Mesothelial cell of epicardium (in vitro differentiated cells): ENCODE results near the gene HAL. TPM values are rescaled to one million over a fixed set of nuclear protein-coding genes. Genes with fewer than 3 reads are reported as not detected.

Experiments
- DNase-seq, 2 experiments: peaks; one replicate each; pipeline ENCODE4 v3.0.0; 2021; ENCODE audit warnings: low spot score in 2 of 2; ENCODE audit not compliant: unreplicated experiment in 2 of 2
- H3K27ac Mint-ChIP-seq: 2 replicates; pipeline ENCODE4 v1.8.0; 2021; ENCODE audit warnings: mixed read lengths
- H3K27me3 Mint-ChIP-seq: 2 replicates; pipeline ENCODE4 v1.8.0; 2021; ENCODE audit warnings: low read depth, mixed read lengths
- H3K36me3 Mint-ChIP-seq: 2 replicates; pipeline ENCODE4 v1.8.0; 2021; ENCODE audit warnings: mixed read lengths
- H3K4me1 Mint-ChIP-seq: 2 replicates; pipeline ENCODE4 v1.8.0; 2021; ENCODE audit warnings: mixed read lengths
- H3K4me3 Mint-ChIP-seq: 2 replicates; pipeline ENCODE4 v1.8.0; 2021; ENCODE audit warnings: mild to moderate bottlenecking, moderate library complexity, mixed read lengths
- H3K9me3 Mint-ChIP-seq: 2 replicates; pipeline ENCODE4 v1.8.0; 2021; ENCODE audit warnings: mixed read lengths
- CTCF ChIP-seq: fragments of 200-600 bp; sonication (generic); IDR thresholded peaks from one replicate; pipeline ENCODE4 v1.5.0; 2021; ENCODE audit warnings: antibody characterized with exemption; ENCODE audit not compliant: unreplicated experiment
- total RNA-seq: library from RNA; stranded (reverse); gene quantifications from 3 replicates; pipeline ENCODE4 v1.2.1, GENCODE V29; 2021

The HAL gene
- 1.6 to 2.0 TPM (median 1.6 TPM) in 3 replicates for total RNA-seq

GRCh38 chr12:95996034-95996658 lies at the start of gene HAL:
Gene HAL, minus strand, starts transcription at chr12:95996344. Its CDS starts 434 bp downstream, at chr12:95995910.
- Mint-ChIP-seq H3K27me3 (peaks cover 7% of the 10 kb centered on the region), H3K9me3 (no peaks in the 10 kb centered on the region), H3K36me3 (peaks cover 3% of the 10 kb centered on the region), H3K4me1 (peaks cover 4% of the 10 kb centered on the region), H3K27ac (no peak within 1 kb of the TSS), H3K4me3 (no peak within 1 kb of the TSS)
- no peak for TF ChIP-seq CTCF
- no peak for DNase-seq

- no peak for DNase-seq
- no peak for TF ChIP-seq CTCF
- Mint-ChIP-seq H3K27me3 (peaks cover 1% of the 10 kb centered on the region), H3K4me3 (no peak overlapping the region), H3K9me3 (peaks cover 4% of the 10 kb centered on the region), H3K27ac (no peak overlapping the region), H3K4me1 (peaks cover 20% of the 10 kb centered on the region), H3K36me3 (no peaks in the 10 kb centered on the region)
These were observed 49.4 kb upstream of the HAL start for GRCh38 chr12:96045566-96045965.

GRCh38 chr12:96044943-96045290 lies 48.8 kb upstream of the HAL start:
- peaks cover 1% of the 10 kb centered on the region for H3K27me3 Mint-ChIP-seq
- H3K4me1 Mint-ChIP-seq = peaks cover 20% of the 10 kb centered on the region
- H3K27ac Mint-ChIP-seq = no peak overlapping the region
- no peaks in the 10 kb centered on the region for H3K9me3 Mint-ChIP-seq
- no peak for TF ChIP-seq CTCF
- H3K36me3 Mint-ChIP-seq = no peaks in the 10 kb centered on the region
- DNase-seq = no peak
- no peak overlapping the region for H3K4me3 Mint-ChIP-seq

- H3K27me3 Mint-ChIP-seq = no peaks in the 10 kb centered on the region
- DNase-seq = no peak
- no peak overlapping the region for H3K4me3 Mint-ChIP-seq
- H3K36me3 Mint-ChIP-seq = no peaks in the 10 kb centered on the region
- no peaks in the 10 kb centered on the region for H3K9me3 Mint-ChIP-seq
- TF ChIP-seq CTCF = no peak
- H3K27ac Mint-ChIP-seq = no peak overlapping the region
- H3K4me1 Mint-ChIP-seq = peaks cover 20% of the 10 kb centered on the region
These were observed 48.1 kb upstream of the HAL start for GRCh38 chr12:96044017-96044942.

GRCh38 chr12:96041181-96041580 lies 45.0 kb upstream of the HAL start:
- TF ChIP-seq CTCF = no peak
- H3K36me3 Mint-ChIP-seq = no peaks in the 10 kb centered on the region
- no peak for DNase-seq
- H3K9me3 Mint-ChIP-seq = no peaks in the 10 kb centered on the region
- peaks cover 2% of the 10 kb centered on the region for H3K4me1 Mint-ChIP-seq
- H3K4me3 Mint-ChIP-seq = no peak overlapping the region
- no peaks in the 10 kb centered on the region for H3K27me3 Mint-ChIP-seq
- H3K27ac Mint-ChIP-seq = no peak overlapping the region
